D341Med (cell line): ENCODE results near the gene RXFP4.
A peak's percentile ranks its signal among the peaks of the same experiment; 100 is the strongest.

Experiments used
- DNase-seq: peaks from one replicate; pipeline ENCODE4 v3.0.0; 2012; ENCODE audit warnings: low spot score

The RXFP4 gene

GRCh38 chr1:155961937-155962336, 20.5 kb downstream of the RXFP4 start:
- DNase-seq, result peak; percentile 57

- no peak for DNase-seq
These were observed 21.3 kb downstream of the RXFP4 start for GRCh38 chr1:155962599-155963211.

- no peak for DNase-seq
These were observed 22.8 kb downstream of the RXFP4 start for GRCh38 chr1:155964193-155964592.

GRCh38 chr1:155966135-155966534, 24.7 kb downstream of the RXFP4 start:
- no peak for DNase-seq

GRCh38 chr1:155966750-155967149, 25.3 kb downstream of the RXFP4 start:
- no peak for DNase-seq

- DNase-seq, result no peak
These were observed 26.1 kb downstream of the RXFP4 start for GRCh38 chr1:155967341-155968050.

- no peak for DNase-seq
These were observed 26.6 kb downstream of the RXFP4 start for GRCh38 chr1:155968051-155968400.

- peak; percentile 79 for DNase-seq
These were observed 27.2 kb downstream of the RXFP4 start for GRCh38 chr1:155968670-155969069.

GRCh38 chr1:155969377-155969791, 27.9 kb downstream of the RXFP4 start:
- DNase-seq, result no peak

- DNase-seq, result no peak
These were observed 29.2 kb downstream of the RXFP4 start for GRCh38 chr1:155970531-155971167.

GRCh38 chr1:155971910-155972809, 30.7 kb downstream of the RXFP4 start:
- no peak for DNase-seq

- DNase-seq, result no peak
These were observed 32.3 kb downstream of the RXFP4 start for GRCh38 chr1:155973723-155974122.

GRCh38 chr1:155974208-155975115, 33.0 kb downstream of the RXFP4 start:
- DNase-seq, result no peak

- DNase-seq, result no peak
These were observed 34.1 kb downstream of the RXFP4 start for GRCh38 chr1:155975375-155976061.

GRCh38 chr1:155976062-155976912, 34.8 kb downstream of the RXFP4 start:
- DNase-seq, result peak; percentile 80

- peak; percentile 55 for DNase-seq
These were observed 35.7 kb downstream of the RXFP4 start for GRCh38 chr1:155976913-155977689.

- DNase-seq, result peak; percentile 83
These were observed 36.4 kb downstream of the RXFP4 start for GRCh38 chr1:155977690-155978324.

GRCh38 chr1:155978325-155978972, 37.0 kb downstream of the RXFP4 start, which contains the start of gene ARHGEF2:
TSS of gene ARHGEF2 (minus strand) at chr1:155978547. CDS start at chr1:155978427, 120 bp downstream.
- peak; percentile 90 for DNase-seq
